ENCODE data around the gene ZMYND15. TPM values are rescaled to one million over a fixed set of nuclear protein-coding genes. Genes with fewer than 3 reads are reported as not detected.

The ZMYND15 gene
- total and polyA plus RNA-seq, 5 experiments from 2014 or later: 0.10 to 0.47 (median 0.38) TPM; not detected in 2

DNA sequence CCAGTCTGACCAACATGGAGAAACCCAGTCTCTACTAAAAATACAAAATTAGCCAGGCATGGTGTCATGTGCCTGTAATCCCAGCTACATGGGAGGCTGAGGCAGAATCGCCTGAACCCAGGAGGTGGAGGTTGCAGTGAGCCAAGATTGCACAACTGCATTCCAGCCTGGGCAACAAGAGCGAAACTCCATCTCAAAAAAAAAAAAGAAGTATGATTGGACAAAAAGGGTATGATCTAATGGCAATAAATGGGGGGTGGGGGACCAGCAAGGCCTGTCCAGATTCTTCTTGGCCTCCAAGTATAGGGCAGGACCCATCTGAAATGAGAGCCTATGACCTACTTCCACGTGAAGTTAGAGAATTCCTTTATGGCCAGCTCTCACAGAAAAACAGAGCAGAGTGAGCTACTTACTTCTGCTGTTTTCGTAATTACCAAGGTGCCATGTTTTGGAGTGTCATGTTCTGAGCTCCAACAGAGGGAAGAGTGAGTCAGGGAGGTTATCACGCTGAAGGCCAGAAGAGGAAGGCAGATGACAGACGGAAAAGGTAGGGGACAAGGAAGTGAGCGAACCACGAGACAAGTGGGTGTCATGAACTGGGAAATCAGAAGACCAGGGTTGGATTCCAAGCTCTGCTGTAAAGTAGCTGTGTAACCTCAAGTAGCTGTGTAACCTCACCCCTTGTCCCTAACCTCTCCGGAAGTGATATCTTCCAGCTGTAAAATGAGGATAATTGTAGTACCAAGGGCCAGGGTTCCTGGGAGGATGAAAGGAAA, 3.6 kb upstream of the ZMYND15 start:
- Mint-ChIP-seq H3K4me3 (peak overlapping the region in 3 of 10 donors; percentile 25 to 61 (median 41)), H3K27ac (peak overlapping the region in 2 of 10 donors; percentile 27 to 59), H3K36me3 (no peaks in the 10 kb centered on the region), H3K9me3 (no peaks in the 10 kb centered on the region), H3K27me3 (peaks cover 0 to 9% (median 4%) of the 10 kb centered on the region in 5 donors), H3K4me1 (peaks cover 23 to 62% (median 35%) of the 10 kb centered on the region in 4 donors)
- POLR2A ChIA-PET: interaction anchor here (0.8 to 1.6 kb wide), 4 partner anchors 17 to 56 kb away, joined by 4 to 8 read pairs (median 6); partner anchors contain the start of gene ARRB2
- DNase-seq (no peak), ATAC-seq (no peak)

DNA sequence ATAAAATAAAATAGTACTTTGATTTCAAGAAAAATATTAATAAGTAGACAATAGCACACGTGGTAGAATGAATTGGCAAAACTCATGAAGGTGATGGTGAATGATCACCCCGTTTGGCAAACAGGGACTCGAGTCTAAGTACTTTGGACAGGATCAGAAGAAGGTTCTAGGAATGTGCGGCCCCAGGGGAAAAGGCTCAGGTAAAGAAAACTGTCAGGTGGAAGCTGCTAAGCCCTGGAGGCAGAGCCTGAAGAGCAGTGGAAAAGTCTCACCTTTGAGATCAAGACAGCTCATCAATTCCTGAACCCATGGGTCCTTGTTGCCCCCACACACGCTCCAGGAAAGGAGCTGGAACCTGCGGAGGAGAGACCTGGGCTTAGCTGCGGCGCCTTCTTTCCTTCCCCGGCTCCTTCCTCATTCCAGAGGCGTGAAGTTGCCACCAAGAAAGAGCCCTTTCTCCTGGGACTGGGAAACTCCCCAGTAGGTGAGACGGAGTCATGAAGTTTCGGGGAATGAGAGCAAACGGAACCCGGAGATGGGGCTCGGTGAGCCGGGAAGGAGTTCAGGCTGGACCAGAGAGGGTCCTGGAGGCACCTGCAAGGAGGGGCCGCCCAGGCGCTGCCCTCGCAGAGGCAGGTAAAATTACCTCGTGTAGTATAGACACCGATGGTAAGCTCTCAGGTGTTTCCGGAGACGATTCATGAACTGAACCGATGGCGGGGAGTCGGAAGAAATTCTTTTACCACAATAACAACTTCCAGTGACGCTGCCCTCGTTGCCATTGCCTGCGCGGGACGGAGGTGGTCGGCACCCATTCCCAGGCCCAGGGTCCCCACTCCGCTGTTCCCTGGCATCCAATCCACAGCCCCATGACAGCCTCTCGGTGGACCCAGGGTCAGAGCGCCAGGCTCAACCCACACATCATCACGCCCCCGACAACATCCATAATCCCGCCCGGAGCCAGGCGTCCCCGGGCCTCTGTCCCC, 1.2 kb upstream of the ZMYND15 start:
- ATAC-seq (peak; percentile 57 to 67), DNase-seq (peak in 7 of 10 donors; percentile 15 to 66 (median 45))
- H3K27me3 Mint-ChIP-seq: peaks cover 0 to 13% (median 6%) of the 10 kb centered on the region in 5 donors
- peak overlapping the region; percentile 83 to 94 (median 90) for H3K4me3 Mint-ChIP-seq
- no peaks in the 10 kb centered on the region for H3K36me3 Mint-ChIP-seq
- peak overlapping the region; percentile 53 to 98 (median 94) for H3K27ac Mint-ChIP-seq
- H3K4me1 Mint-ChIP-seq: peaks cover 20 to 39% (median 23%) of the 10 kb centered on the region in 4 donors
- H3K9me3 Mint-ChIP-seq: no peaks in the 10 kb centered on the region
- POLR2A ChIA-PET: interaction anchor here (0.5 to 2.4 kb wide), 8 partner anchors 8 to 595 kb away, joined by 3 to 24 read pairs (median 5); partner anchors contain the start of genes ARRB2, CYB5D2 and ZZEF1

DNA sequence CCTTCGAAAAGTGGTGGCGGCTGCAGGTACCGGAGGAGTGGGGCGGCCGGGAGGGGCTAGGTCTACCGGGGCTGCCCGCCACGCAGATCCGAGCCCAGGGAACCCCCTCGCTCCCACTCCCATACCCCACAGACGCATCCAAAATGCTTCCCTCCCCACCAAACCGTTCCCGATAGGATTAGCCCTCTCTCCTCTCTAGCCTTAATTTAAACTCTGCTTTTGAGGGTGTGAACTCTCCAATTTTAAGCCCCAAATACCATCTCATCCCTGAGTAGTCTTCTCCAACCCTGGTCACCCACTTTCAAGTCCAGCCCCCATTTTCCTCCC, 355 bp downstream of the ZMYND15 start:
- Mint-ChIP-seq H3K9me3 (no peaks in the 10 kb centered on the region), H3K4me1 (peaks cover 15 to 25% (median 23%) of the 10 kb centered on the region in 4 donors), H3K27ac (peak overlapping the region; percentile 77 to 93 (median 90)), H3K27me3 (peaks cover 0 to 13% (median 6%) of the 10 kb centered on the region in 5 donors), H3K4me3 (peak overlapping the region; percentile 76 to 90 (median 86)), H3K36me3 (no peaks in the 10 kb centered on the region)
- POLR2A ChIA-PET: interaction anchor here (1.6 to 2.4 kb wide), 3 partner anchors 25 to 50 kb away, joined by 3 to 24 read pairs (median 8); partner anchors contain the start of gene ARRB2
- DNase-seq: no peak
- ATAC-seq: no peak

DNA sequence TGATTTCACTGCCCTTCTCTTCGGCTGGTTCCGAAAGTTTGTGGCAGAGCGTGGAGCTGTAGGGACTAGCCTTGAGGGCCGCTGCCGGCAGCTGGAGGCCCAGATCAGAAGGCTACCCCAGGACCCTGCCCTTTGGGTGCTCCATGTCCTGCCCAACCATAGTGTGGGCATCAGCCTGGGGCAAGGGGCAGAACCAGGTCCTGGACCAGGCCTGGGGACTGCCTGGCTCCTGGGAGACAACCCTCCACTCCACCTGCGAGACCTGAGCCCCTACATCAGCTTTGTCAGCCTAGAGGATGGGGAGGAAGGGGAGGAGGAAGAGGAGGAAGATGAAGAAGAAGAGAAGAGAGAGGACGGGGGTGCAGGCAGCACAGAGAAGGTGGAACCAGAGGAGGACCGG, 951 bp downstream of the ZMYND15 start:
- H3K36me3 Mint-ChIP-seq: no peaks in the 10 kb centered on the region
- ATAC-seq (no peak), DNase-seq (no peak)
- H3K4me1 Mint-ChIP-seq: peaks cover 18 to 29% (median 21%) of the 10 kb centered on the region in 4 donors
- peak overlapping the region; percentile 76 to 90 (median 86) for H3K4me3 Mint-ChIP-seq
- peak overlapping the region in 9 of 10 donors; percentile 77 to 93 (median 90) for H3K27ac Mint-ChIP-seq
- POLR2A ChIA-PET: interaction anchor here (0.7 to 1.6 kb wide), 2 partner anchors 49 to 1228 kb away, joined by 3 to 4 read pairs; no protein-coding TSS in a partner anchor
- H3K27me3 Mint-ChIP-seq: peaks cover 0 to 16% (median 6%) of the 10 kb centered on the region in 5 donors
- H3K9me3 Mint-ChIP-seq: no peaks in the 10 kb centered on the region

DNA sequence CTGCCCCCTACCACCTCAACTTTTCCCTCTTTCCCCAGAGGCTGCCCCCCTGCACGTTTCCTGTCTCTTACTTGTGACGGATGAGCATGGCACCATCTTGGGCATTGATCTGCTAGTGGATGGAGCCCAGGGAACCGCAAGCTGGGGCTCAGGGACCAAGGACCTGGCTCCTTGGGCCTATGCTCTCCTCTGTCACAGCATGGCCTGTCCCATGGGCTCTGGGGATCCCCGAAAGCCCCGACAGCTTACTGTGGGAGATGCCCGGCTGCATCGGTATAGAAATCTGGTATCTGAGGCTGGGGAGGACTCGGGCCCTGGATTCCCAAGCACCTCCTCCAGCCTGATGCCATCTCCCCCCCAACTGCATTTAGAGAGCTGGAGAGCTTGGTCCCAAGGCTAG, 1.9 kb downstream of the ZMYND15 start:
- ATAC-seq (no peak), DNase-seq (no peak)
- peaks cover 0 to 16% (median 6%) of the 10 kb centered on the region in 5 donors for H3K27me3 Mint-ChIP-seq
- no peaks in the 10 kb centered on the region for H3K36me3 Mint-ChIP-seq
- H3K9me3 Mint-ChIP-seq: no peaks in the 10 kb centered on the region
- peak overlapping the region in 6 of 10 donors; percentile 15 to 81 (median 32) for H3K4me3 Mint-ChIP-seq
- peak overlapping the region in 4 of 10 donors; percentile 31 to 79 (median 59) for H3K27ac Mint-ChIP-seq
- POLR2A ChIA-PET: interaction anchor here (1.1 to 1.6 kb wide), 2 partner anchors 32 to 48 kb away, joined by 3 to 5 read pairs; no protein-coding TSS in a partner anchor
- peaks cover 17 to 29% (median 19%) of the 10 kb centered on the region in 4 donors for H3K4me1 Mint-ChIP-seq

DNA sequence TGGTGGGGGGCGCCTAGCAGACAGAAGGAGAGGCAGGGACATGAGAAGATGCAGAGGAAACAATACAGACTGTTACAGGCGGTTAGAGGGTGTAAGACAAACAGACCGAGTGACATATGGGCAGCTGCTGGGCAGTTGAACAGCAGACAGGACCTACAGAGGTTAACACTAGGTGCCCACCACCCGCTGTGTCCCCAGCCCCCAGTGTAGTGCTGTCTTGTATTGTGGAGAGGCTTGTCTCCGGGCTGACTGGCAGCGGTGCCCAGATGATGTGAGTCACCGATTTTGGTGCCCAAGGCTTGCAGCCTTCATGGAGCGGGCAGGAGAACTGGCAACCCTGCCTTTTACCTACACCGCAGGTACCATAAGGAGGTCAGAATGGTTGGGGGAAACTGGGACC, 2.5 kb downstream of the ZMYND15 start:
- Mint-ChIP-seq H3K4me1 (peaks cover 17 to 29% (median 23%) of the 10 kb centered on the region in 4 donors), H3K36me3 (no peaks in the 10 kb centered on the region), H3K9me3 (no peaks in the 10 kb centered on the region), H3K27me3 (peaks cover 0 to 16% (median 6%) of the 10 kb centered on the region in 5 donors), H3K4me3 (peak overlapping the region in 1 of 10 donors; percentile 34), H3K27ac (peak overlapping the region in 2 of 10 donors; percentile 29 to 31)
- ATAC-seq: no peak
- POLR2A ChIA-PET: interaction anchor here (1.1 kb wide), 1 partner anchor 32 kb away, joined by 5 read pairs; no protein-coding TSS in a partner anchor
- DNase-seq: no peak

DNA sequence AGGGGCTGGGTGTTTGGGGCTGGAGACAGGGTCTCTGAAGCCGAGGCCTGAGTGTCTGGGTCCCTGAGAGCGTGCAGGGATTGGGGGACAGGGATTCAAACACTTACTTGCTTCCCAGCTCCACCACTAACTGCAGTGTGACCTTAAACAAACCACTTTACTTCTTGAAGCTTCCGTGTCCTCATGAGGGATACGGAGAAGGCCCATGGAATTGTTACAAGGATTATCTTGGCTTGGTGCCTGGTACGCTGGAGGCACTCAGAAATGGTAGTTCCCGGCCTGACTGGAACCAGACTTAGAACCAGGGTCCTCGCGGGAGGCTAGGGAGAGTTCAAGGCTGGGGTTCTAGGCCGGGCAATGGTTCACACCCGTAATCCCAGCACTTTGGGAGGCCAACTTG, 3.0 kb downstream of the ZMYND15 start:
- peaks cover 17 to 31% (median 27%) of the 10 kb centered on the region in 4 donors for H3K4me1 Mint-ChIP-seq
- DNase-seq (no peak), ATAC-seq (no peak)
- no peaks in the 10 kb centered on the region for H3K36me3 Mint-ChIP-seq
- peak overlapping the region in 1 of 10 donors; percentile 29 for H3K4me3 Mint-ChIP-seq
- peak overlapping the region in 2 of 10 donors; percentile 9 to 40 for H3K27ac Mint-ChIP-seq
- no peaks in the 10 kb centered on the region for H3K9me3 Mint-ChIP-seq
- peaks cover 0 to 16% (median 6%) of the 10 kb centered on the region in 5 donors for H3K27me3 Mint-ChIP-seq
- POLR2A ChIA-PET: no interaction called here

DNA sequence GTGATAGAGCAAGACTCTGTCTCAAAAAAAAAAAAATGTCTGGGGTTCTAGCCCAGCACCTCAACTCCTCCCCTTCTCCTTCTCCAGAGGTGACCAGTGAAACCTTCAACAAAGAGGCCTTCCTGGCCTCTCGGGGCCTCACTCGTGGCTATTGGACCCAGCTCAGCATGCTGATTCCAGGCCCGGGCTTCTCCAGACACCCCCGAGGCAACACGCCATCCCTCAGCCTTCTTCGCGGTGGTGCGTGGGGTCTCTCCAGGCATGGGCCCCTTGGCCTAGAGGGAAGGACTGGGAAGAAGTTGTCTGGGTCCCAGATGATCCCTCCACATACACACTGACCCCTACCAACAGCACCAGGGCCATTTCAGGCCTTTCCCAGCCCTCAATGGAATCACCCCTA, 3.6 kb downstream of the ZMYND15 start:
- peaks cover 0 to 16% (median 6%) of the 10 kb centered on the region in 5 donors for H3K27me3 Mint-ChIP-seq
- no peak for DNase-seq
- no peak for ATAC-seq
- POLR2A ChIA-PET: interaction anchor here (0.6 to 0.7 kb wide), 2 partner anchors 19 to 39 kb away, joined by 3 read pairs; no protein-coding TSS in a partner anchor
- H3K9me3 Mint-ChIP-seq: no peaks in the 10 kb centered on the region
- H3K36me3 Mint-ChIP-seq: no peaks in the 10 kb centered on the region
- H3K27ac Mint-ChIP-seq: peak overlapping the region in 2 of 10 donors; percentile 20 to 41
- peaks cover 22 to 35% (median 31%) of the 10 kb centered on the region in 4 donors for H3K4me1 Mint-ChIP-seq
- H3K4me3 Mint-ChIP-seq: peak overlapping the region in 1 of 10 donors; percentile 29

DNA sequence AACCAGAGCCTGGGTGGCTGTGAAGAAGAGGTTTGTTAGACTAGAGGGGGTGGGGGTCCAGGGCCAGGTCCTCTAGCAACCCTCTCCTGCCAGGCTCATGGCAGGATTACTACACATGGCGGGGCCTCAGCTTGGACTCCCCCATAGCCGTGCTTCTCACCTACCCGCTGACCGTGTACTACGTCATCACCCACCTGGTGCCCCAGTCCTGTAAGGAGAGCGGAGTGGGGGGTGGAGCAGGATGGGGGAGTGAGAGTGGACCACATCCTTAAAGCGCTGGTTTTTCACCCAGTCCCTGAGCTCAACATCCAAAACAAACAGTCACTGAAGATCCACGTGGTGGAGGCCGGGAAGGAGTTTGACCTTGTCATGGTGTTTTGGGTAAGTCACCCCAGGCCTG, 4.3 kb downstream of the ZMYND15 start:
- DNase-seq: no peak
- Mint-ChIP-seq H3K27ac (peak overlapping the region in 1 of 10 donors; percentile 38), H3K4me3 (no peak overlapping the region), H3K36me3 (no peaks in the 10 kb centered on the region), H3K9me3 (no peaks in the 10 kb centered on the region), H3K27me3 (peaks cover 0 to 16% (median 6%) of the 10 kb centered on the region in 5 donors), H3K4me1 (peaks cover 18 to 35% (median 30%) of the 10 kb centered on the region in 4 donors)
- POLR2A ChIA-PET: interaction anchor here (1.0 to 1.2 kb wide), 2 partner anchors 25 to 34 kb away, joined by 3 to 4 read pairs; partner anchors contain the start of gene ARRB2
- ATAC-seq: no peak

DNA sequence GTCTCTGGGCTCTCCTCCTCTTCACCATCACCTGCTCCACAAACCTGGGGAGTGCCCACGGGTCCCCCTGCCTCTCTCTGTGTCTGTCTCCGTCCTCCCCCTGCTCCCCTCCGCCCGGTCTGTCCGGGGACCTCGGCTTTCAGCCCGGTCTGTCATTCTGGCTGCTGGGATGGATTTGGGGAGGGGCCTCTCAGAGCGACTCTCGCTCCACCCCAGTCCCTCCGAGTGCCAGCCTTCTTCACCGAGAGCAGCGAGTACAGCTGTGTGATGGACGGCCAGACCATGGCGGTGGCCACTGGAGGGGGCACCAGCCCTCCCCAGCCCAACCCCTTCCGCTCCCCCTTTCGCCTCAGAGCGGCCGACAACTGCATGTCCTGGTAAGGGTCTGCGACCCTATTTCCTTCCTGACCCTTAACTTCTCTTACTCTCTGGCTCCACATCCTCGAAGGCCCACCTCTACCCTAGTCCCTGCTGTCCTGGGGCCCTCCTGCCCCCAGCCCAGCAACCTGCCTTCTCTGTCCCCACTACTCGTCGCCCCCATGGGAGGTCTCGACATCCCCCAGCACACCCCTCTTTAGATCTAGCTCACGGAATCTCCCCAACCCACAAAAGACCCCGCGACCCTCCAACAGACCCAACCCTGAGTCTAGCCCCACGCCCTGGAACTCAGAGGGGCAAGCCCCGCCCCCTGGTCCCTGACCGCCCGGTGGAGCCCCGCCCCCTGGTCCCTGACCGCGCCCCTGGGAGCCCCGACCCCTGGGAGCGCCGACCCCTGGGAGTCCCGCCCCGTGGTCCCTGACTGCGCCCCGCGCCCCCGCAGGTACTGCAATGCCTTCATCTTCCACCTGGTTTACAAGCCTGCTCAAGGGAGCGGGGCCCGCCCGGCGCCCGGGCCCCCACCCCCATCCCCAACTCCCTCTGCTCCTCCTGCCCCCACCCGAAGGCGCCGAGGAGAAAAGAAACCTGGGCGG, 5.7 kb downstream of the ZMYND15 start:
- H3K4me3 Mint-ChIP-seq: peak overlapping the region in 4 of 10 donors; percentile 12 to 43 (median 30)
- peak overlapping the region in 3 of 10 donors; percentile 52 to 83 (median 77) for H3K27ac Mint-ChIP-seq

More for the DNA sequence above, 5.7 kb downstream of the ZMYND15 start:
- Mint-ChIP-seq H3K27me3 (peaks cover 0 to 13% (median 6%) of the 10 kb centered on the region in 5 donors), H3K4me1 (peaks cover 13 to 27% (median 26%) of the 10 kb centered on the region in 4 donors), H3K36me3 (no peaks in the 10 kb centered on the region), H3K9me3 (no peaks in the 10 kb centered on the region)
- ATAC-seq (no peak), DNase-seq (no peak)
- POLR2A ChIA-PET: interaction anchor here (2.0 kb wide), 1 partner anchor 45 kb away, joined by 4 read pairs; no protein-coding TSS in a partner anchor
